Fibroblast of pulmonary artery (primary cell): Measurements from ENCODE around the gene NECTIN4.
"Not testable (repeated sequence)": the region's sequence is repeated elsewhere in the genome, so short reads cannot be mapped to it uniquely, and the experiment has no call there.

Experiments
- DNase-seq: peaks from one replicate; pipeline ENCODE4 v3.0.0-alpha.2; 2010; ENCODE audit warnings: low read depth
- H3K4me3 ChIP-seq: replicated peaks from 2 replicates; pipeline ENCODE4 v1.5.1; 2011; ENCODE audit warnings: low read depth, mild to moderate bottlenecking, control low read depth, low read length, moderate library complexity
- CTCF ChIP-seq: IDR thresholded peaks from 2 replicates; pipeline ENCODE4 v1.5.1; 2011; ENCODE audit warnings: mild to moderate bottlenecking, control low read depth, low read length, inconsistent platforms; ENCODE audit errors: missing control alignments

NECTIN4 gene

GRCh38 chr1:161039154-161039545, 50.2 kb downstream of the NECTIN4 start:
- DNase-seq: no peak
- no peak for TF ChIP-seq CTCF
- no peak overlapping the region for H3K4me3 ChIP-seq

GRCh38 chr1:161038523-161039153, 50.7 kb downstream of the NECTIN4 start, which contains the start of gene TSTD1:
TSTD1 (minus strand) TSS chr1:161038964; CDS start chr1:161038889, 75 bp downstream.
- H3K4me3 ChIP-seq: peak within 1 kb of the TSS; percentile 40
- no peak for TF ChIP-seq CTCF
- DNase-seq: no peak

DNA sequence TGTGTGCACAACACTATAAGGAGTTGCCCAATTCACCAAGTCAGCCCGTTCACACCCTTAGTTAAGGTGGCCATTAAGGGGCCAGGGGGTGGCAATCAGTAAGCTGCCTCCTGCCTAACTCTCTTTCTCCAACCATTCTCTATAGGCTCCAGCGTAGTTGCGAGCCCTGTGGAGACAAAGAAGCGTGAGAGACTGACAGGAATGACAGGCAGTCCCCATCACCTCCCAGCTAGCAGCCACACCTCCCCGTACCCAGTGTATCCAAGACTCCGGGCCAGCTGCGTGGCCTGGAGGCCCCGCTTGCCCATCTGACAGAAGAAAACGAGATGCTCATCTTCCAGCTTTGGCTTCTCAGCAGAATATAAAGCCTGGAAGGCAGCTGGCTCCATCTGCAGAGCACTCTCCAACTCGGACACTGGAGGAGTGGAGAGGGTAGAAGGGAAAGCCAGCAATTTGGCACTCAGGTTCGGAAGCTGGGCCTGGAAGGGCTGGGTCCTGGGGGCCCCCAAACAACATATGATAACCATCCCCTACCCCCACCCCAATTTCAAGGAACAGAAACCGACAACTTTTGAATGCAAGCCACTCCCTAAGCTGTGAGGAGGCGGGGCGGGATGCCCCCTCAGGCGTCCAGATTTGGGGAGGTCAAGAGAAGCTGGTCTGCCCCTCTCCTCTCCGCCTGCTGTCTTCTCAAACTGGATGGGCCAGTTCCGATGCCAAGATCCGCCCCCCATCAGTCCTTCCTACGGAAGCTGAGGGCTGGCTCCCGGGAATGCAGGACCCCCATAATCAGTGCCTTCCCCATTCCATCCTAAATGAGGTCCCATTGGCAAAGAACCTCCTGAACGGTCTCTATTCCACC, 51.5 kb downstream of the NECTIN4 start:
- H3K4me3 ChIP-seq: peak overlapping the region; percentile 40
- no peak for DNase-seq
- TF ChIP-seq CTCF: no peak

DNA sequence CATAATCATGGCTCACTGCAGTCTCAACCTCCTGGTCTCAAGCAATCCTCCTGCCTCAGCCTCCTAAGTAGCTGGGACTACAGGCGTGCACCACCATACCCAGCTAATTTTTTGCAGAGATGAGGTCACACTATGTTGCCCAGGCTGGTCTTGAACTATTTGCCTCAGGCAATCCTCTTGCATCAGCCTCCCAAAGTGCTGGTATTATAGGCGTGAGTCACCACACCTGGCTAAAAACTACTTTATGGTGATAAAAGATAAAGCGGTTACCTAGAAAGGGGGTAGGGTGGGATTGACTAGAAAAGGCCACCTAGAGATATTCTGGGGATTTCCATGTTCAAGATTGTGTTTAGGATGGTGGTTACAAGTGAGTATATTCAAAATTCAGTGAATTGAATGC, 55.6 kb downstream of the NECTIN4 start:
- H3K4me3 ChIP-seq: no peak overlapping the region
- no peak for TF ChIP-seq CTCF
- DNase-seq: no peak

DNA sequence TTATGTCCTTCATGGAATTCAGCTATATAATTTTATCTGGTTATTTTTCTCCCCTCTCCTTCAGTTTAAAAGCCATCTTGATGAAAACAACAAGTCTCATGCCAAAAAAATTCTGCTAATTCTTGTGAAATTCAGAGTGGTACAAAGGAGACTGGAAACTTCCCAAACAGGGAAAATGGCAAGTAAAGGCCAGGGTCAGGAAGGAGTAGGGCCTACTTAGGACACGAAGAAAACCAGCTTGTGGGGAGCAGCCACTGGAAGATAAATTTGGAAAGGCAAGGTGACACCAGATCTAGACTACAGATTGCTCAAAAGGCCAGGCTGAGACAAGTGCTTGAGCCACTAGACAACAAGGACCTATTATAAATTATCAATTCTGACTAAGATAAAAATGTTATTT, 56.9 kb downstream of the NECTIN4 start:
- DNase-seq: peak; percentile 33
- TF ChIP-seq CTCF: no peak

GRCh38 chr1:161031874-161032273, 57.5 kb downstream of the NECTIN4 start:
- TF ChIP-seq CTCF: no peak
- no peak overlapping the region for H3K4me3 ChIP-seq
- no peak for DNase-seq

More for the DNA sequence above, 56.9 kb downstream of the NECTIN4 start:
- H3K4me3 ChIP-seq: no peak overlapping the region

DNA sequence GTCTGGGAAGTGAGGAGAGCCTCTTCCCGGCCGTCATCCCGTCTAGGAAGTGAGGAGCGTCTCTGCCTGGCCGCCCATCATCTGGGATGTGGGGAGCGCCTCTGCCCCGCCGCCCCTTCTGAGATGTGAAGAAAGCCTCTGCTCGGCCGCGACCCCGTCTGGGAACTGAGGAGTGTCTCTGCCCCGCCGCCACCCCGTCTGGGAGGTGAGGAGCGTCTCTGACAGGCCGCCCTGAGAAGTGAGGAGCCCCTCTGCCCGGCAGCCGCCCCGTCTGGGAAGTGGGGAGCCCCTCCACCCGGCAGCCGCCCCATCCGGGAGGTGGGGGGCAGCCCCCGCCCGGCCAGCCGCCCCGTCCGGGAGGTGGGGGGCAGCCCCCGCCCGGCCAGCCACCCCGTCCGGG, 59.9 kb downstream of the NECTIN4 start:
- DNase-seq: not testable (repeated sequence)

DNA sequence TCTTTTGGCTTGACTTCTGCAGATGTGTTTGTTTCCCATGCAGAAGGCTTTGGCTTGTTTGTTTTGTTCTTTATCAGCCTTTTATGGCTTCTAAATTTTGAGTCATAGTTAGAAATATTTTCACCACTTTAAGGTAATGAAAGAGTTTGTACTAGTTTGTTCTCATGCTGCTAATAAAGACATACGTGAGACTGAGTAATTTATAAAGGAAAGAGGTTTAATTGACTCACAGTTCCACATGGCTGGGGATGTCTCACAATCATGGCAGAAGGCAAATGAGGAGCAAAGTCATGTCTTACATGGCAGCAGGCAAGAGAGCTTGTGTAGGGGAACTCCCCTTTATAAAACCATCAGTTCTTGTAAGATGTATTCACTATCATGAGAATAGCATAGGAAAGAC, 62.4 kb downstream of the NECTIN4 start:
- not testable (repeated sequence) for H3K4me3 ChIP-seq, DNase-seq

More for the DNA sequence above, 59.9 kb downstream of the NECTIN4 start:
- not testable (repeated sequence) for H3K4me3 ChIP-seq

- not testable (repeated sequence) for DNase-seq, H3K4me3 ChIP-seq
Observed at GRCh38 chr1:161022432-161022831, 66.9 kb downstream of the NECTIN4 start.
